Measurements from ENCODE around the gene RNF4.

- TF ChIP-seq FOXK2 (IDR thresholded peaks at IDR 0.05), result no peak
- no peak for TF ChIP-seq ARNT (IDR thresholded peaks at IDR 0.05)
- no peak for TF ChIP-seq PKNOX1 (IDR thresholded peaks at IDR 0.05)
- no peak for TF ChIP-seq FOXM1 (IDR thresholded peaks at IDR 0.05; ENCODE audit: borderline replicate concordance)
- no peak for TF ChIP-seq TARDBP (IDR thresholded peaks at IDR 0.05)
- no peak for TF ChIP-seq SUZ12 (IDR thresholded peaks at IDR 0.05)
- no peak for TF ChIP-seq FOXA1 (IDR thresholded peaks at IDR 0.05)
- no peak for TF ChIP-seq SP1 (IDR thresholded peaks at IDR 0.05)
- TF ChIP-seq ZNF384 (IDR thresholded peaks at IDR 0.05), result no peak
- no peak for TF ChIP-seq HDGF (IDR thresholded peaks at IDR 0.05; ENCODE audit: borderline replicate concordance)
- TF ChIP-seq BHLHE40 (IDR thresholded peaks at IDR 0.05; ENCODE audit: borderline replicate concordance), result no peak
These were observed 1.9 kb downstream of the RNF4 start for GRCh38 chr4:2470791-2471190.
